Measurements from ENCODE around the gene MAST4. TPM values are rescaled to one million over a fixed set of nuclear protein-coding genes. Genes with fewer than 3 reads are reported as not detected.
"Not testable (repeated sequence)": the region's sequence is repeated elsewhere in the genome, so short reads cannot be mapped to it uniquely, and the experiment has no call there.

MAST4 gene
- total RNA-seq, 5 donors from 2014 or later (not counting 1 experiment from before 2014, with no cell fraction given): 26.1 to 35.5 (median 32.0) TPM

DNA sequence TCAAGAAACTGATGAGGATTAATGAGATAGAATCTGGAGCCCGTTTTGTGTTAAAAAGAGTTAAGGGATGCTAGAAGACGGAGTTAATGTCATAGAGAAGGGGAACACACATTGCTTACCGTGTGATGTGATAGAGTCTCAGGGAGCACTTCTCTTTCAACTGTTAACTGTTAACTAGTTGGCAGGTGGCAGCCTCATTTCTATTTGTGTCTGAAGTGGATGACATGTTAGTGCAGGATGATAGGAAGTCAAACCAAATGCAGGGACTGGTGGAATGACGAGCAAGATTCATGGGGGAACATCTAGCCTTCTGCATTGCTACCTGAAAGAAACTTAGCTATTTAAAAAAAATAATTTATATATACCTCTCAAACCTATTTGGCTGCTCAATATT is 222.7 kb downstream of the MAST4 start:
- Mint-ChIP-seq H3K4me3 (no peak overlapping the region), H3K27ac (no peak overlapping the region), H3K4me1 (peaks cover 21 to 27% (median 22%) of the 10 kb centered on the region in 3 donors), H3K27me3 (no peaks in the 10 kb centered on the region), H3K36me3 (no peaks in the 10 kb centered on the region), H3K9me3 (no peaks in the 10 kb centered on the region)
- peaks cover 4 to 11% of the 10 kb centered on the region in 2 experiments for H3K4me1 ChIP-seq (ENCODE audit: control insufficient read depth in 1 of 2, extremely low read depth in 1 of 2, insufficient read depth in 2 of 2, low read length in 2 of 2)
- DNase-seq: no peak
- POLR2A ChIA-PET: interaction anchor here (0.6 to 1.3 kb wide), 3 partner anchors 9 to 643 kb away, joined by 3 to 5 read pairs (median 3); no protein-coding TSS in a partner anchor
- ATAC-seq (replicated peaks in 1 of 4): no peak
- 79% methylated on average over 3 of the region's 4 CpGs for WGBS (ENCODE audit: insufficient coverage)
- H3K9me3 ChIP-seq: no peaks in the 10 kb centered on the region
- no peak overlapping the region for H3K4me3 ChIP-seq (ENCODE audit: control insufficient read depth in 1 of 2, extremely low read depth in 1 of 2, low read length in 1 of 2)
- no peak overlapping the region for H3K27ac ChIP-seq (ENCODE audit: low read length)
- H3K36me3 ChIP-seq (ENCODE audit: control insufficient read depth in 2 of 2, extremely low read depth in 1 of 2, insufficient read depth in 1 of 2, low read length in 1 of 2): no peaks in the 10 kb centered on the region
- H3K27me3 ChIP-seq (replicated peaks in 1 of 2; ENCODE audit: control insufficient read depth in 2 of 2, extremely low read depth in 1 of 2, insufficient read depth in 2 of 2, low read length in 1 of 2): peaks cover 0 to 6% of the 10 kb centered on the region in 2 experiments
- CTCF ChIA-PET: interaction anchor here (0.6 to 1.5 kb wide), 6 partner anchors 10 to 1431 kb away, joined by 3 to 11 read pairs (median 6); no protein-coding TSS in a partner anchor

DNA sequence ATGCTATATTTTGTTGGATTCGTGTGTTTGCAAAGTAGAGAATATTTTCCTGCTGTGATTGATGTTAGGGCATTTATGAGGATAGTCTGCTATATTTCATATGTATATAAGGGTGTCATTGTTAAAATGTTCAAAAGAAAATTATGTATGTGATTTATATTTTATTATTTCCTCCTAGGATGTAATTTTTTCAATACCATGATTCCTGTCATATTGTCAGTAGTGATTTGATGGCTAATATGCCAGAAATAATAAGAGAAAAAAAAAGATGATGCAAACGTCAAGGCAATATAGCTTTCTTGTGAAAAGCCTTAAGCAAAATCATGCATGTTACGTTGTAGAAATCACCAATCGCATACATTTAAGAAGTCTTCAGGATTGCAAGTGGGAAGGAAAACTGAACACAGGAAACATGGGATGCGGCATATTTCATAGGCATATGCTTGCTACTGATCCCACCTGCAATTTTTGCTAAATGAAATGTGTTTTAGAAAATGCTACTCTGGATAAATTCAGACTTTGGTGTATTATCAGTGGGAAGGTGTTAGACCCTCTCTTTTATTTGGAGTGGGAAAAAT is 224.5 kb downstream of the MAST4 start:
- no peaks in the 10 kb centered on the region for H3K9me3 ChIP-seq
- POLR2A ChIA-PET: no interaction called here
- H3K4me1 ChIP-seq (ENCODE audit: control insufficient read depth in 1 of 2, extremely low read depth in 1 of 2, insufficient read depth in 2 of 2, low read length in 2 of 2): peaks cover 4 to 11% of the 10 kb centered on the region in 2 experiments
- Mint-ChIP-seq H3K36me3 (no peaks in the 10 kb centered on the region), H3K4me1 (peaks cover 19 to 27% (median 26%) of the 10 kb centered on the region in 3 donors), H3K27ac (no peak overlapping the region), H3K9me3 (no peaks in the 10 kb centered on the region), H3K4me3 (no peak overlapping the region), H3K27me3 (no peaks in the 10 kb centered on the region)
- H3K36me3 ChIP-seq (ENCODE audit: control insufficient read depth in 2 of 2, extremely low read depth in 1 of 2, insufficient read depth in 1 of 2, low read length in 1 of 2): no peaks in the 10 kb centered on the region
- H3K4me3 ChIP-seq (ENCODE audit: control insufficient read depth in 1 of 2, extremely low read depth in 1 of 2, low read length in 1 of 2): no peak overlapping the region
- H3K27ac ChIP-seq (ENCODE audit: low read length): no peak overlapping the region
- H3K27me3 ChIP-seq (replicated peaks in 1 of 2; ENCODE audit: control insufficient read depth in 2 of 2, extremely low read depth in 1 of 2, insufficient read depth in 2 of 2, low read length in 1 of 2): peaks cover 0 to 6% of the 10 kb centered on the region in 2 experiments
- DNase-seq: no peak
- no peak for ATAC-seq (replicated peaks in 1 of 4)
- 90% methylated on average over 3 of the region's 5 CpGs for WGBS (ENCODE audit: insufficient coverage)
- CTCF ChIA-PET: interaction anchor here in 1 of 2 donors (0.7 kb wide), 1 partner anchor 11 kb away, joined by 3 read pairs; no protein-coding TSS in a partner anchor

DNA sequence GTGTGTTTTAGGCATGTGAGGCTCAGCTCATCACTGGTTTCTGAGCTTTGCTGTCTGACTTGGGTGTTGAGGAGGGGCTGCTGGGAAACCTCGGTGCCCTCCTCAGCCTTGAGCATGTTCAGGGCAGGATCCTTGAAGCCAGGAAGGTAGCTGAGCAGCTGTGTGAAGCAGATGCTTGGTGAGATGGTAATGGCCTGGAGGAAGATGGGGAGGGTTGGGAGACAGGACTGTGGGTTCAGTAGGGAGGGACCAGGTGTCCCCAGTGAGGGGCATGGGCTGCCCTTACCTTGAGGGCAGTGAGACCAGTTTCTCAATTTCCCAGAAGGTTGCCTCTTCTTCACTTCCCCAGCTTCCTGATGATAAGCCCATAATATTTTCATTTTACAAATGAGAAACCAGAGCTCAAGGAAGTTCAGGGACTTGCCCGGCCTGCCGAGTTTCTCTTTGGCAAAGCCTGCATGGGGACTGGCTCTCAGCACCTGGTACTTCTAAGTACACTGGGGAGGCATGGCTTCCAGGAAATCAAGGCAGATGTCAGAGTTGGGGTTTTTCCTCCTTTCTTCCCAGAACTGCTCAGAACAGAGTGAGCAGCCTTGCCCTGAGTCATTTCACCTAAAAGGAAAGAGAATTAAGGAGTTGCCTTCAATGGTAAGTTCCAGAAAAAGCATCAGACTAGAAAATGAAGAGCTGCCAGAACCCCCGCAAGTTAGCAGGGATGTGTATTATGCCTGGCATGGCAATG is 225.7 kb downstream of the MAST4 start:
- WGBS (ENCODE audit: insufficient coverage): 24% methylated on average over 4 of the region's 4 CpGs
- Mint-ChIP-seq H3K27ac (peak overlapping the region; percentile 56 to 84), H3K27me3 (no peaks in the 10 kb centered on the region), H3K9me3 (no peaks in the 10 kb centered on the region), H3K4me1 (peaks cover 19 to 27% (median 26%) of the 10 kb centered on the region in 3 donors), H3K36me3 (no peaks in the 10 kb centered on the region), H3K4me3 (peak overlapping the region in 1 of 3 donors; percentile 43)
- Histone ChIP-seq H3K27me3 (replicated peaks in 1 of 2; ENCODE audit: control insufficient read depth in 2 of 2, extremely low read depth in 1 of 2, insufficient read depth in 2 of 2, low read length in 1 of 2) (peaks cover 0 to 6% of the 10 kb centered on the region in 2 experiments), H3K4me3 (ENCODE audit: control insufficient read depth in 1 of 2, extremely low read depth in 1 of 2, low read length in 1 of 2) (no peak overlapping the region), H3K27ac (ENCODE audit: low read length) (peak overlapping the region; percentile 27), H3K4me1 (ENCODE audit: control insufficient read depth in 1 of 2, extremely low read depth in 1 of 2, insufficient read depth in 2 of 2, low read length in 2 of 2) (peaks cover 4 to 11% of the 10 kb centered on the region in 2 experiments), H3K9me3 (no peaks in the 10 kb centered on the region), H3K36me3 (ENCODE audit: control insufficient read depth in 2 of 2, extremely low read depth in 1 of 2, insufficient read depth in 1 of 2, low read length in 1 of 2) (no peaks in the 10 kb centered on the region)
- ChIA-PET CTCF (interaction anchor here (0.6 kb wide), 3 partner anchors 9 to 1339 kb away, joined by 3 read pairs; no protein-coding TSS in a partner anchor), POLR2A (interaction anchor here in 1 of 2 donors (0.6 kb wide), 1 partner anchor 386 kb away, joined by 5 read pairs; no protein-coding TSS in a partner anchor)
- DNase-seq: peak in 1 of 35 experiments; percentile 6
- ATAC-seq (replicated peaks in 1 of 4): peak in 3 of 4 experiments; percentile 65 to 78 (median 70)

DNA sequence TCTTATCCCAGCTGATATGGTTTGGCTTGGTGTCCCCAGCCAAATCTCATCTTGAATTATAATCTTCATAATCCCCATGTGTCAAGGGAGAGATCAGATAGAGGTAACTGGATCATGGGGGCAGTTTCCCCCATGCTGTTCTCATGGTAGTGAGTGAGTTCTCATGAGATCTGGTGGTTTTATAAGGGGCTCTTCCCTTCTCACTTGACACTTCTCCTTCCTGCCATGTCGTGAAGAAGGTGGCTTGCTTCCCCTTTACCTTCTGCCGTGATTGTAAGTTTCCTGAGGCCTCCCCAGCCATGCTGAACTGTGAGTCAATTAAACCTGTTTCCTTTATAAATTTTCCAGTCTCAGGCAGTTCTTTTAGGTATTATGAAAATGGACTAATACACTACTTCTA is 226.7 kb downstream of the MAST4 start:
- H3K4me3 ChIP-seq (ENCODE audit: control insufficient read depth in 1 of 2, extremely low read depth in 1 of 2, low read length in 1 of 2); POLR2A ChIA-PET; H3K36me3 Mint-ChIP-seq; H3K27me3 Mint-ChIP-seq; H3K27me3 ChIP-seq (replicated peaks in 1 of 2; ENCODE audit: control insufficient read depth in 2 of 2, extremely low read depth in 1 of 2, insufficient read depth in 2 of 2, low read length in 1 of 2); DNase-seq; H3K36me3 ChIP-seq (ENCODE audit: control insufficient read depth in 2 of 2, extremely low read depth in 1 of 2, insufficient read depth in 1 of 2, low read length in 1 of 2); ATAC-seq (replicated peaks in 1 of 4); H3K9me3 ChIP-seq; CTCF ChIA-PET; H3K9me3 Mint-ChIP-seq; H3K27ac ChIP-seq (ENCODE audit: low read length): not testable (repeated sequence)
- Mint-ChIP-seq H3K4me1 (peaks cover 21 to 29% (median 28%) of the 10 kb centered on the region in 3 donors), H3K27ac (peak overlapping the region in 1 of 2 donors; percentile 12), H3K4me3 (peak overlapping the region in 1 of 3 donors; percentile 43)
- peaks cover 4 to 11% of the 10 kb centered on the region in 2 experiments for H3K4me1 ChIP-seq (ENCODE audit: control insufficient read depth in 1 of 2, extremely low read depth in 1 of 2, insufficient read depth in 2 of 2, low read length in 2 of 2)
- WGBS (ENCODE audit: insufficient coverage): 60% methylated on average over 2 of the region's 2 CpGs

DNA sequence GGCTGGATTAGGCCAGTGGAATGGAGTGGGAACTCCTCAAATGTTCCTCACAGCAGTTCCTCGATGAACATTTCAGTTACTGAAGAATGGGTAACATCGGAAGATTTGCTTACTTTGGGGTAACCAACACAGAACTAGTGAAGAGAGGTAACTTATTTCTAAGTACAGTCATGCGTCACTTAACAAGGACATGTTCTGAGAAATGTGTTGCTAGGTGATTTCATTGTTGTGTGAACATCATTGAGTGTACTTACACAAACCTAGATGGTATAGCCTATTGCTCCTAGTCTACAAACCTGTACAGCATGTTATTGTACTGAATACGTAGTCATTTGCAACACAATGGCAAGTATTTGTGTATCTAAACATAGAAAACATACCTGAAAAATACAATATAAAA is 228.3 kb downstream of the MAST4 start:
- Mint-ChIP-seq H3K4me1 (peaks cover 34 to 44% (median 43%) of the 10 kb centered on the region in 3 donors), H3K27ac (no peak overlapping the region), H3K27me3 (peaks cover 0 to 7% of the 10 kb centered on the region in 2 donors), H3K4me3 (no peak overlapping the region), H3K36me3 (no peaks in the 10 kb centered on the region), H3K9me3 (no peaks in the 10 kb centered on the region)
- DNase-seq: no peak
- Histone ChIP-seq H3K9me3 (no peaks in the 10 kb centered on the region), H3K36me3 (ENCODE audit: control insufficient read depth in 2 of 2, extremely low read depth in 1 of 2, insufficient read depth in 1 of 2, low read length in 1 of 2) (no peaks in the 10 kb centered on the region), H3K4me1 (ENCODE audit: control insufficient read depth in 1 of 2, extremely low read depth in 1 of 2, insufficient read depth in 2 of 2, low read length in 2 of 2) (peaks cover 14 to 22% of the 10 kb centered on the region in 2 experiments), H3K4me3 (ENCODE audit: control insufficient read depth in 1 of 2, extremely low read depth in 1 of 2, low read length in 1 of 2) (no peak overlapping the region), H3K27me3 (replicated peaks in 1 of 2; ENCODE audit: control insufficient read depth in 2 of 2, extremely low read depth in 1 of 2, insufficient read depth in 2 of 2, low read length in 1 of 2) (peaks cover 5 to 12% of the 10 kb centered on the region in 2 experiments), H3K27ac (ENCODE audit: low read length) (no peak overlapping the region)
- ATAC-seq (replicated peaks in 1 of 4): no peak
- 83% methylated on average over 1 of the region's 4 CpGs for WGBS (ENCODE audit: insufficient coverage)
- ChIA-PET POLR2A (interaction anchor here in 1 of 2 donors (0.7 kb wide), 1 partner anchor 1419 kb away, joined by 7 read pairs; no protein-coding TSS in a partner anchor), CTCF (interaction anchor here (0.6 to 1.8 kb wide), 4 partner anchors 9 to 1393 kb away, joined by 3 to 6 read pairs (median 4); no protein-coding TSS in a partner anchor)

DNA sequence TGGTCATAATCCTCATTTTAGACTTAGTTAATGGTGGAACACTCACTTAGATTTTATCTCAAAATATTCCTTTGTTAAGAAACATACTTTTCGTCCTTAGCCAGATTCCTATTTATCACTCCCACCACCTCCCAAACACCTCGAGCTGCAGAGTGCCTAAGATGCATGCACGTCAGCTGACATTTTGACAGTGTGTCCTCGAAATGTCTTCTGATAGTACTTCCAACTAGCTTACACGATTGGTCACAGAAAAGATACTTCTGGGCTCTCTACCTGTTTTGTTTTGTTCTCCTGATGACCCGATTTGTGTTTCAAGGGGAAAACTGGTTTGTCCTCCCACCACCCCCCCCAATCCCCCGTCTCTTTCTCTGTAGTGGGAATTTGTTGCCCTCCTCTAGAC is 230.1 kb downstream of the MAST4 start:
- DNase-seq (no peak), ATAC-seq (replicated peaks in 1 of 4) (no peak)
- CTCF ChIA-PET: interaction anchor here (1.2 to 1.6 kb wide), 2 partner anchors 13 kb away, joined by 3 read pairs; no protein-coding TSS in a partner anchor
- Mint-ChIP-seq H3K4me3 (no peak overlapping the region), H3K9me3 (no peaks in the 10 kb centered on the region), H3K36me3 (no peaks in the 10 kb centered on the region), H3K4me1 (peaks cover 41 to 57% (median 52%) of the 10 kb centered on the region in 3 donors), H3K27me3 (peaks cover 3 to 12% of the 10 kb centered on the region in 2 donors), H3K27ac (no peak overlapping the region)
- no peaks in the 10 kb centered on the region for H3K36me3 ChIP-seq (ENCODE audit: control insufficient read depth in 2 of 2, extremely low read depth in 1 of 2, insufficient read depth in 1 of 2, low read length in 1 of 2)
- H3K4me1 ChIP-seq (ENCODE audit: control insufficient read depth in 1 of 2, extremely low read depth in 1 of 2, insufficient read depth in 2 of 2, low read length in 2 of 2): peaks cover 14 to 22% of the 10 kb centered on the region in 2 experiments
- no peak overlapping the region for H3K27ac ChIP-seq (ENCODE audit: low read length)
- POLR2A ChIA-PET: no interaction called here
- peaks cover 5 to 12% of the 10 kb centered on the region in 2 experiments for H3K27me3 ChIP-seq (replicated peaks in 1 of 2; ENCODE audit: control insufficient read depth in 2 of 2, extremely low read depth in 1 of 2, insufficient read depth in 2 of 2, low read length in 1 of 2)
- no peak overlapping the region for H3K4me3 ChIP-seq (ENCODE audit: control insufficient read depth in 1 of 2, extremely low read depth in 1 of 2, low read length in 1 of 2)
- 86% methylated on average over 5 of the region's 7 CpGs for WGBS (ENCODE audit: insufficient coverage)
- no peaks in the 10 kb centered on the region for H3K9me3 ChIP-seq
